Muscle of arm (tissue), 14 donors: ENCODE results near the gene NCOA3. TPM values are rescaled to one million over a fixed set of nuclear protein-coding genes. Genes with fewer than 3 reads are reported as not detected.
A peak's percentile ranks its signal among the peaks of the same experiment; 100 is the strongest.
"Not testable (repeated sequence)": the region's sequence is repeated elsewhere in the genome, so short reads cannot be mapped to it uniquely, and the experiment has no call there.

ENCODE experiments used
- DNase-seq: peaks from one replicate; pipeline ENCODE4 v3.0.0-alpha.2; 2013
- long read RNA-seq, 11 donors: transcript quantifications; one replicate each; lab custom pipeline, GENCODE V29; 2026
- polyA plus RNA-seq, 12 donors: library from polyadenylated mRNA; unstranded; fragments of 120-200 nt; gene quantifications; one replicate each; pipeline ENCODE4 v1.2.1, GENCODE V29; 2013; ENCODE audit not compliant: insufficient read length in 12 of 12

NCOA3 gene
- polyA plus RNA-seq: 10 to 100 TPM in 11 of 12 donors, not detected in 1; 12.4 to 26.2 (median 15.2) TPM
- long read RNA-seq, donor 1, partial matches to known transcripts: 80 of 97 reads
- long read RNA-seq, donor 1, other reads (novel, unspliced or antisense): 17 of 97 reads
- long read RNA-seq, donor 2: 0 reads
- long read RNA-seq, donor 3: 0 reads
- long read RNA-seq, donor 4: 0 reads
- long read RNA-seq, donor 5: 0 reads
- long read RNA-seq, donor 6: 0 reads
- long read RNA-seq, donor 7: 0 reads
- long read RNA-seq, donor 8, partial matches to known transcripts: 28 of 28 reads
- long read RNA-seq, donor 8, other reads (novel, unspliced or antisense): 0 of 28 reads
- long read RNA-seq, donor 9, partial matches to known transcripts: 11 of 11 reads
- long read RNA-seq, donor 9, other reads (novel, unspliced or antisense): 0 of 11 reads
- long read RNA-seq, donor 10: 0 reads
- long read RNA-seq, donor 11, partial matches to known transcripts: 16 of 16 reads
- long read RNA-seq, donor 11, other reads (novel, unspliced or antisense): 0 of 16 reads

- peak; percentile 86 for DNase-seq
Measured at GRCh38 chr20:47501482-47502270, at the start of gene NCOA3. NCOA3 (plus strand) TSS chr20:47501887; CDS start chr20:47622248, 120,361 bp downstream.

GRCh38 chr20:47452736-47453161 is 48.9 kb upstream of the NCOA3 start:
- DNase-seq: no peak

GRCh38 chr20:47453167-47453782 is 48.4 kb upstream of the NCOA3 start:
- DNase-seq: no peak

DNA sequence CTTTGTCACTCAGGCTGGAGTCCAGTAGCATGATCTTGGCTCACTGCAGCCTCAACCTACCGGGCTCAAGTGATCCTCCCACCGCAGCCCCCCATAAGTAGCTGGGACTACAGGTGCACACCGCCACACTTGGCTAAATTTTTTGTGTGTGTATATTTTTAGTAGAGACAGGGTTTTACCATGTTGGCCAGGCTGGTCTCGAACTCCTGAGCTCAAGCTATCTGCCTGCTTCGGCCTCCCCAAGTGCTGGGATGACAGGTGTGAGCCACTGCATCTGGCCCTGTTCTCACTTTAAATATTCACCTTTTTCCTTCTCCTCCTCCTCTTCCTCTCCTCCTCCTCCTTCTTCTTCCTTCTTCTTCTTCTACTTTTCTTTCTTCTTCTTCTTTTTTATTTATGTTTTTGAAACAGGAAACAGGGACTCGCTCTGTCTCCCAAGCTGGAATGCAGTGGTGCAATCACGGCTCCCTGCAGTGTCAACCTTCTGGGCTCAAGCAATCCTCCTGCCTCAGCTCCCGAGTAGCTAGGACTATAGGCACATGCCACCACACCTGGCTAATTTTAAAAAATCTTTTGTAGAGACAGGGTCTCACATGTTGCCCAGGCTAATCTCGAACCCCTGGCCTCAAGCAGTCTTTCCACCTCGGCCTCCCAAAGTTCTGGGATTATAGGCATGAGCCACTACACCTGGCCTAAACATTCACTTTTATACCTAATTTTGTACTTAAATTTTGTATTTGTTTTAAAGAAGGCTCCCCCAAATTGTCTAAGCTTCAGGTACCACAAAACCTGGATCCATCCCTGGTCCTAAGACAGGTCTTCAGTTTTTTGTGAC is 47.2 kb upstream of the NCOA3 start:
- no peak for DNase-seq

DNA sequence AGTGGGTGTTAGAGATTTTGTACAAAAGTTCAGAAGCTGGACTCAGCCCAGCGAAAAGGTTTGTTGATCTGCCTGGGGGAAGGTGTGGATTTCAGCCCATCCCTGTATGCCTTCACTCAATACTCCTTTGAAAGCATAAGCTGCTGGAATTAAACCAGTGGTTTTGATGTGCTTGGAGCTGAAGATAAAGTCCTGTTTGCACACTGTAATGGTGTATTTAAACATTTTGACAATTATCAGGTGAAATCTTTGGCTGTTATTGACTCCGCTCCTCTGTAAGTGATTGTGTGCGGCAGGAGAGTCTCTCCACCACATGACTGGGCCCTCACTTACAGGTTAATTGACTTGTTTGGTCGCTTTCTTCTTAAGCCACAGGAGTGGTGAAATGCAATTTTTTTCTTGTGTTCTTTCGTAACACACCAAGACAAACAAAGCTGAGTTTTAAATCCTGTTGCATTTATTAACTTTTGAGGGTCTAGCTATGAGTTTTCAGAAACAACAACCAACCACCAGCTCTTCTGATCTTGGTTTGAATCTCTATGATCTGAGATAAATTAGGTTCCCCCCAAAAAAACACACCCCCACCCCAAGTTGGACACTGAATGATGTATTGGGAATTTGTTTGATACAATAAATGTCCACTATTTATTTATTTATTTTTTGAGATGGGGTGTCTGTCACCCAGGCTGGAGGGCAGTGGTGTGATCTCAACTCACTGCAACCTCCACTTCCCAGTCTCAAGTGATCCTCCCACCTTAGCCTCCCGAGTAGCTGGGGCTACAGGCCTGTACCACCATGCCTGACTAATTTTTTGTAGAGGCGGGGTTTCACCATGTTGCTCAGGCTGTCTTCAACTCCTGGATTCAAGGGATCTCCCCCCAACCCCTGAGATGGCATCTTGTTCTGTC is 46.3 kb upstream of the NCOA3 start:
- DNase-seq: no peak

- no peak for DNase-seq
Measured at GRCh38 chr20:47456041-47456537, 45.6 kb upstream of the NCOA3 start.

- no peak for DNase-seq
Measured at GRCh38 chr20:47456952-47457724, 44.5 kb upstream of the NCOA3 start.

DNA sequence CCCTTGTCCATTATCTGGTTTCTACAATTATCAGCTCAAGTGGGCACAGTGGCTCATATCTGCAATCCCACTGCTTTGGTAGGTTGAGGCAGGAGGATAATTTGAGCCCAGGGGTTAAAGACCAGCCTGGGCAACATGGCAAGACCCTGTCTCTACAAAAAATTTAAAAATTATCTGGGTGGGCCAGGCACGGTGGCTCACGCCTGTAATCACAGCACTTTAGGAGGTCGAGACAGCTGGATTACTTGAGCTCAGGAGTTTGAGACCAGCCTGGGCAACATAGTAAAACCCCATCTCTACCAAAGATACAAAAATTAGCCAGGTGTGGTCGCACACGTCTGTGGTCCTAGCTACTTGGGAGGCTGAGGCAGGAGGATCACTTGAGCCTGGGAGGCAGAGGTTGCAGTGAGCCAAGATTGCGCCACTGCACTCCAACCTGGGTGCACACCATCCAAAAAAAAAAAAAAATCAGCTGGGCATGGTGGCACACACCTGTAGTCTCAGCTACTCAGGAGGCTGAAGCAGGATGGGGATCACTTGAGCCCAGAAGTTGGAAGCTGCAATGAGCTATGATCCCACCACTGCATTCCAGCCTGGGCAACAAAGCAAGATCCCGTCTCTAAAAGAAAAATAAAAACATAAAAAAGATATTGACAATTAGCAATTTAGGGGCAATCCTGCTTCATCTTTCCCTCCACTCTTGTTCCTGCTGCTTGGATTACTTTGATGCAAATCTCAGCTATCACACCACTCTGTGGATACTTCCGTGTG is 43.2 kb upstream of the NCOA3 start:
- DNase-seq: not testable (repeated sequence)

- no peak for DNase-seq
Measured at GRCh38 chr20:47459344-47460073, 42.2 kb upstream of the NCOA3 start.

GRCh38 chr20:47460761-47461112 is 41.0 kb upstream of the NCOA3 start:
- DNase-seq: not testable (repeated sequence)

DNA sequence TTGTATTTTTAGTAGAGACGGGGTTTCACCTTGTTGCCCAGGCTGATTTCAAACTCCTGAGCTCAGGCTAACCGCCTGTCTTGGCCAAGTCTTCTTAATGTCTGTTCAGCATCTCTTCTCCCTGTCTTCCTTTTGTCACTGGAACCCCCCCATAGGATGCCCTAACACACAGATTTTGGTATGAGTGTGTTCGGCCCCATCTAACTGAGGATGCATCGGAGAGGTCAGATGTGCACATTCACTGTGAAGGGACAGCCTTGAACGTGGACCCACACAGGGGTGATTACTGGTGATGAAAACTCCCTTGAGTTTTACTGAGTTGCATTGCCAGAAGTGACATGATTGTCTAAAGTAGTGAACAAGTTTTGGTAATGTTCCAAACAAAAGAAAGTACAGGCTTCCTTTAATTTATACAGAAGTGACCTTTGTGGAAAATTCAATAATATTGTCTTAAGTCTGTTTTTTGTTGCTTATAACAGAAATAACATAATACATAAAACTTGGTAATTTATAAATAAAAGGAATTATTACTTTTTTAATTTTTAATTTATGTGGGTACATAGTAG is 40.5 kb upstream of the NCOA3 start:
- no peak for DNase-seq

GRCh38 chr20:47461906-47462305 is 39.8 kb upstream of the NCOA3 start:
- not testable (repeated sequence) for DNase-seq

GRCh38 chr20:47464380-47465101 is 37.1 kb upstream of the NCOA3 start:
- peak; percentile 58 for DNase-seq

GRCh38 chr20:47465335-47466090 is 36.2 kb upstream of the NCOA3 start:
- DNase-seq: no peak

DNA sequence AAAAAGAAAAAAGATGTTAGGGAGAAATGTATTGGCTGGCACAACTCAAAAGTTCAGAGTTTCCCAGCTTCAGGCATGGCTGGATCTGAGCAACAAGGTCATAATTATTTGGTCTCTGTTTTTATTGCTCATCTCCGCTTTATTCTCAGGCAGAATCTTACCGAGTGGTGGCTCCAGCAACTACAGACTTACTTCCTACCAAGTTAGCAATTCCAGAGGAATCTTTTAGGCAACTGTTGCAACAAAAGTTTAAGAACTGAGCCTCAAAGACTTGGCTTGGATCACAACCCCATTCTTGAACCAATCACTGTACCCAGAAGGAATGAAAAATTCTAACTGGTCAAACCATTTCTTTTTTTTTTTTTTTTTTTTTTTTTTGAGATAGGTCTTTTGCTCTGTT is 35.5 kb upstream of the NCOA3 start:
- no peak for DNase-seq
